SKM-1 (cell line): ENCODE results near the gene PVALB.

Experiments used
- DNase-seq: peaks from one replicate; lab custom pipeline; 2025; ENCODE audit not compliant: unreplicated experiment; lab: John Stamatoyannopoulos, UW

The PVALB gene

GRCh38 chr22:36846949-36847348, 30.1 kb upstream of the PVALB start:
- no peak for DNase-seq

GRCh38 chr22:36846271-36846670, 29.4 kb upstream of the PVALB start:
- DNase-seq = no peak

GRCh38 chr22:36840106-36840505, 23.3 kb upstream of the PVALB start:
- DNase-seq = no peak

GRCh38 chr22:36839356-36840073, 22.7 kb upstream of the PVALB start:
- no peak for DNase-seq

- no peak for DNase-seq
Observed at GRCh38 chr22:36838119-36839030, 21.5 kb upstream of the PVALB start.

GRCh38 chr22:36835903-36836302, 19.1 kb upstream of the PVALB start:
- no peak for DNase-seq

- DNase-seq = no peak
Observed at GRCh38 chr22:36833073-36833472, 16.2 kb upstream of the PVALB start.

- DNase-seq = no peak
Observed at GRCh38 chr22:36831717-36832116, 14.9 kb upstream of the PVALB start.

- no peak for DNase-seq
Observed at GRCh38 chr22:36831206-36831605, 14.4 kb upstream of the PVALB start.

GRCh38 chr22:36830601-36831000, 13.8 kb upstream of the PVALB start:
- DNase-seq = no peak

GRCh38 chr22:36829370-36830002, 12.7 kb upstream of the PVALB start:
- no peak for DNase-seq

- DNase-seq = no peak
Observed at GRCh38 chr22:36828815-36829214, 12.0 kb upstream of the PVALB start.

GRCh38 chr22:36826262-36826661, 9.4 kb upstream of the PVALB start:
- no peak for DNase-seq

GRCh38 chr22:36824655-36825054, 7.8 kb upstream of the PVALB start:
- no peak for DNase-seq

- DNase-seq = no peak
Observed at GRCh38 chr22:36823186-36823839, 6.5 kb upstream of the PVALB start.

- no peak for DNase-seq
Observed at GRCh38 chr22:36822581-36822980, 5.7 kb upstream of the PVALB start.

- no peak for DNase-seq
Observed at GRCh38 chr22:36819112-36819511, 2.3 kb upstream of the PVALB start.

- no peak for DNase-seq
Observed at GRCh38 chr22:36818010-36818642, 1.3 kb upstream of the PVALB start.

GRCh38 chr22:36817525-36817848, 652 bp upstream of the PVALB start:
- DNase-seq = no peak

GRCh38 chr22:36816339-36816635, 548 bp downstream of the PVALB start:
- no peak for DNase-seq
